Measurements from ENCODE around the gene MPHOSPH9. TPM values are rescaled to one million over a fixed set of nuclear protein-coding genes. Genes with fewer than 3 reads are reported as not detected.

MPHOSPH9 gene
- 32.5 TPM for total RNA-seq (2013)
- 10 to 100 TPM in 1 of 3 donors, 1 to 10 TPM in 2; 6.3 to 14.1 (median 9.2) TPM for polyA plus RNA-seq
- polyA minus RNA-seq: 10.0 and 13.5 TPM in 2 replicates
- 6.6 to 39.5 (median 34.3) reads per million in 11 experiments for total RNA-seq

- H3K79me2 ChIP-seq (ENCODE audit: insufficient read depth, low read length): peaks cover 91% of the 10 kb centered on the region
- H3K36me3 ChIP-seq (replicated peaks in 1 of 2; ENCODE audit: control insufficient read depth in 1 of 2, insufficient read depth in 2 of 2, low read length in 2 of 2): no peaks in the 10 kb centered on the region
- H3K9me3 Mint-ChIP-seq: no peaks in the 10 kb centered on the region
- H3K9ac ChIP-seq (ENCODE audit: insufficient read depth, low read length, poor library complexity, severe bottlenecking): peak within 1 kb of the TSS; percentile 70
- peaks cover 46% of the 10 kb centered on the region for H3K4me1 Mint-ChIP-seq
- H3K27me3 Mint-ChIP-seq (ENCODE audit: low read depth in 3 of 3): peaks cover 0 to 2% (median 1%) of the 10 kb centered on the region in 3 donors
- peak within 1 kb of the TSS; percentile 91 to 98 (median 96) for H3K27ac Mint-ChIP-seq
- WGBS (ENCODE audit: insufficient coverage): under 1% methylated on average over 64 of the region's 66 CpGs
- H4K20me1 ChIP-seq (ENCODE audit: insufficient read depth, low read length): peaks cover 2% of the 10 kb centered on the region
- peak; percentile 99 to 100 (median 99) for DNase-seq
- H3K4me1 ChIP-seq (ENCODE audit: control insufficient read depth in 1 of 2, insufficient read depth in 2 of 2, low read length in 2 of 2): peaks cover 30 to 44% of the 10 kb centered on the region in 2 donors
- no peaks in the 10 kb centered on the region for H3K9me3 ChIP-seq (replicated peaks in 1 of 2; ENCODE audit: control insufficient read depth in 1 of 2, insufficient read depth in 1 of 2, low read length in 2 of 2)
- peak within 1 kb of the TSS; percentile 81 for H3K4me2 ChIP-seq (replicated peaks; ENCODE audit: extremely low read depth, low read length, poor library complexity, severe bottlenecking)
- H3K27ac ChIP-seq (ENCODE audit: low read depth in 1 of 2, low read length in 2 of 2): peak within 1 kb of the TSS; percentile 82 to 84
- H3K27me3 ChIP-seq (ENCODE audit: control insufficient read depth in 2 of 2, insufficient read depth in 2 of 2, low read length in 2 of 2): no peaks in the 10 kb centered on the region
- peaks cover 0 to 5% of the 10 kb centered on the region in 2 donors for H3K36me3 Mint-ChIP-seq
- peak within 1 kb of the TSS; percentile 76 to 97 (median 88) for H3K4me3 ChIP-seq (replicated peaks in 1 of 3; ENCODE audit: low read depth in 2 of 3, low read length in 3 of 3)
- peak within 1 kb of the TSS; percentile 98 for H2AFZ ChIP-seq (ENCODE audit: insufficient read depth, low read depth, low read length, poor library complexity, severe bottlenecking)
- H3K4me3 Mint-ChIP-seq: peak within 1 kb of the TSS; percentile 92 to 98
- no peak for TF ChIP-seq CTCF (IDR thresholded peaks at IDR 0.05)
- intact Hi-C loops (cut with micrococcal nuclease): loop anchor here (5.0 to 10.0 kb wide), 2 partner anchors 256 to 258 kb away; partner anchors contain the start of gene OGFOD2 (in 2 of the 2)
Measured at GRCh38 chr12:123232807-123233504, at the start of gene MPHOSPH9, which contains the start of gene MTRFR. TSS of gene MPHOSPH9 (minus strand) at chr12:123233141. CDS start at chr12:123230364, 2,777 bp downstream. TSS of gene MTRFR (plus strand) at chr12:123233436. CDS start at chr12:123253675, 20,239 bp downstream.

- no peak for DNase-seq
- Histone ChIP-seq H3K36me3 (replicated peaks in 1 of 2; ENCODE audit: control insufficient read depth in 1 of 2, insufficient read depth in 2 of 2, low read length in 2 of 2) (no peaks in the 10 kb centered on the region), H2AFZ (ENCODE audit: insufficient read depth, low read depth, low read length, poor library complexity, severe bottlenecking) (no peak overlapping the region), H3K9ac (ENCODE audit: insufficient read depth, low read length, poor library complexity, severe bottlenecking) (no peak overlapping the region), H3K79me2 (ENCODE audit: insufficient read depth, low read length) (no peaks in the 10 kb centered on the region), H3K9me3 (replicated peaks in 1 of 2; ENCODE audit: control insufficient read depth in 1 of 2, insufficient read depth in 1 of 2, low read length in 2 of 2) (no peaks in the 10 kb centered on the region), H3K27ac (ENCODE audit: low read depth in 1 of 2, low read length in 2 of 2) (no peak overlapping the region), H3K4me2 (replicated peaks; ENCODE audit: extremely low read depth, low read length, poor library complexity, severe bottlenecking) (no peak overlapping the region), H3K4me3 (replicated peaks in 1 of 3; ENCODE audit: low read depth in 2 of 3, low read length in 3 of 3) (no peak overlapping the region), H4K20me1 (ENCODE audit: insufficient read depth, low read length) (no peaks in the 10 kb centered on the region), H3K27me3 (ENCODE audit: control insufficient read depth in 2 of 2, insufficient read depth in 2 of 2, low read length in 2 of 2) (no peaks in the 10 kb centered on the region), H3K4me1 (ENCODE audit: control insufficient read depth in 1 of 2, insufficient read depth in 2 of 2, low read length in 2 of 2) (peaks cover 18% of the 10 kb centered on the region in 2 donors)
- intact Hi-C loops (cut with micrococcal nuclease): no loop called here
- Mint-ChIP-seq H3K4me1 (peaks cover 14% of the 10 kb centered on the region), H3K27me3 (ENCODE audit: low read depth in 3 of 3) (no peaks in the 10 kb centered on the region), H3K36me3 (no peaks in the 10 kb centered on the region), H3K27ac (peak overlapping the region in 1 of 7 donors; percentile 50), H3K9me3 (no peaks in the 10 kb centered on the region), H3K4me3 (no peak overlapping the region)
- no peak for TF ChIP-seq CTCF (IDR thresholded peaks at IDR 0.05)
- WGBS (ENCODE audit: insufficient coverage): 100% methylated on average over 2 of the region's 10 CpGs
Measured at GRCh38 chr12:123282111-123282510, 49.2 kb upstream of the MPHOSPH9 start.

Measured in CD14-positive monocyte (primary cell).